MCF 10A (cell line): ENCODE data around the gene CDNF. TPM values are rescaled to one million over a fixed set of nuclear protein-coding genes. Genes with fewer than 3 reads are reported as not detected.

Experiments used
- BruUV-seq: library from RNA; stranded (reverse); fragments of 400-500 nt; replicated peaks from 2 replicates; lab custom pipeline; 2021; lab: Mats Ljungman, UMichigan
- CTCF ChIA-PET: fragments of 300-600 bp; sonication (Branson Sonifier 250); formaldehyde crosslinking; extraction: SDS; loops from one replicate; lab custom pipeline; 2021; ENCODE audit warnings: antibody characterized with exemption, inconsistent platforms; lab: Yijun Ruan, JAX
- POLR2A ChIA-PET: fragments of 300-600, 350-650 bp; sonication (Branson Sonifier 250); formaldehyde crosslinking; extraction: SDS; loops from one replicate; lab custom pipeline; 2020; ENCODE audit warnings: antibody characterized with exemption, inconsistent platforms; lab: Yijun Ruan, JAX
- DNase-seq: peaks from one replicate; pipeline ENCODE4 v3.0.0-alpha.2; 2018; ENCODE audit not compliant: unreplicated experiment
- H3K27ac Mint-ChIP-seq: one replicate; pipeline ENCODE4 v1.8.0; 2022; ENCODE audit warnings: mild to moderate bottlenecking, low read depth, mixed read lengths; ENCODE audit not compliant: unreplicated experiment
- H3K27me3 Mint-ChIP-seq: one replicate; pipeline ENCODE4 v1.8.0; 2022; ENCODE audit warnings: mixed read lengths; ENCODE audit not compliant: insufficient read depth, unreplicated experiment
- H3K36me3 Mint-ChIP-seq: one replicate; pipeline ENCODE4 v1.8.0; 2022; ENCODE audit warnings: mild to moderate bottlenecking, moderate library complexity, mixed read lengths; ENCODE audit not compliant: insufficient read depth, unreplicated experiment
- H3K4me1 Mint-ChIP-seq: one replicate; pipeline ENCODE4 v1.8.0; 2022; ENCODE audit warnings: mixed read lengths; ENCODE audit not compliant: insufficient read depth, unreplicated experiment
- H3K4me3 Mint-ChIP-seq: one replicate; pipeline ENCODE4 v1.8.0; 2022; ENCODE audit warnings: mild to moderate bottlenecking, moderate library complexity, mixed read lengths; ENCODE audit not compliant: unreplicated experiment
- H3K9me3 Mint-ChIP-seq: one replicate; pipeline ENCODE4 v1.8.0; 2022; ENCODE audit warnings: mixed read lengths; ENCODE audit not compliant: unreplicated experiment
- intact Hi-C: fragments of 100-400 bp; cut with micrococcal nuclease; formaldehyde crosslinking; loops from 2 replicates; pipeline ENCODE4 v1.14.1; 2022
- total RNA-seq: library from RNA; stranded (reverse); gene quantifications from 2 replicates; pipeline ENCODE4 v1.2.3, GENCODE V29; 2022
- TF ChIP-seq, protein P1 (sequence below): fragments of 200-600 bp; IDR thresholded peaks from one replicate; pipeline ENCODE4 v1.8.0; 2022; ENCODE audit warnings: antibody characterized with exemption, mild to moderate bottlenecking; ENCODE audit not compliant: unreplicated experiment

The CDNF gene
- total RNA-seq, 1 experiment from 2014 or later, result 2.9 TPM

GRCh38 chr10:14840178-14840577 lies 2.3 kb upstream of the CDNF start:
- CTCF ChIA-PET, result no interaction called here
- Mint-ChIP-seq H3K27me3 (no peaks in the 10 kb centered on the region), H3K9me3 (no peaks in the 10 kb centered on the region), H3K4me1 (no peaks in the 10 kb centered on the region), H3K4me3 (peak overlapping the region; percentile 76), H3K27ac (no peak overlapping the region), H3K36me3 (peaks cover 39% of the 10 kb centered on the region)
- DNase-seq, result no peak
- TF ChIP-seq, protein P1, sequence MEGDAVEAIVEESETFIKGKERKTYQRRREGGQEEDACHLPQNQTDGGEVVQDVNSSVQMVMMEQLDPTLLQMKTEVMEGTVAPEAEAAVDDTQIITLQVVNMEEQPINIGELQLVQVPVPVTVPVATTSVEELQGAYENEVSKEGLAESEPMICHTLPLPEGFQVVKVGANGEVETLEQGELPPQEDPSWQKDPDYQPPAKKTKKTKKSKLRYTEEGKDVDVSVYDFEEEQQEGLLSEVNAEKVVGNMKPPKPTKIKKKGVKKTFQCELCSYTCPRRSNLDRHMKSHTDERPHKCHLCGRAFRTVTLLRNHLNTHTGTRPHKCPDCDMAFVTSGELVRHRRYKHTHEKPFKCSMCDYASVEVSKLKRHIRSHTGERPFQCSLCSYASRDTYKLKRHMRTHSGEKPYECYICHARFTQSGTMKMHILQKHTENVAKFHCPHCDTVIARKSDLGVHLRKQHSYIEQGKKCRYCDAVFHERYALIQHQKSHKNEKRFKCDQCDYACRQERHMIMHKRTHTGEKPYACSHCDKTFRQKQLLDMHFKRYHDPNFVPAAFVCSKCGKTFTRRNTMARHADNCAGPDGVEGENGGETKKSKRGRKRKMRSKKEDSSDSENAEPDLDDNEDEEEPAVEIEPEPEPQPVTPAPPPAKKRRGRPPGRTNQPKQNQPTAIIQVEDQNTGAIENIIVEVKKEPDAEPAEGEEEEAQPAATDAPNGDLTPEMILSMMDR, result no peak
- intact Hi-C loops, result no loop called here
- BruUV-seq, result TSS peak; percentile 16
- POLR2A ChIA-PET, result no interaction called here

DNA sequence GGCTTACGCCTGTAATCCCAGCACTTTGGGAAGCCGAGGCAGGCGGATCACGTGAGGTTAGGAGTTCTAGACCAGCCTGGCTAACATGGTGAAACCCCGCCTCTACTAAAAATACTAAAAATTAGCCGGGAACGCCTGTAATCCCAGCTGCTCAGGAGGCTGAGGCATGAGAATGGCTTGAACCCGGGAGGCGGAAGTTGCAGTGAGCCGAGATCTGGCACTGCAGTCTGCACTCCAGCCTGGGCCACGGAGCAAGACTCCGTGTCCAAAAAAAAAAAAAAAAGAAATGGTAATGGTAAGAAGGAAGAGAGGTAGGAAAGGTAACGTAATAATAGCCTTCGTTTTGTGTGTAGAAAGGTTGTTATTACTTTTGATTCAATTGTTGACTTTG lies 1.5 kb upstream of the CDNF start:
- POLR2A ChIA-PET, result interaction anchor here (2.2 to 4.3 kb wide), 6 partner anchors 8 to 237 kb away, joined by 8 to 90 read pairs (median 14); partner anchors contain the start of genes DCLRE1C, MEIG1 and SUV39H2
- Mint-ChIP-seq H3K27me3 (no peaks in the 10 kb centered on the region), H3K36me3 (peaks cover 30% of the 10 kb centered on the region), H3K27ac (peak overlapping the region; percentile 91), H3K4me3 (peak overlapping the region; percentile 76), H3K4me1 (no peaks in the 10 kb centered on the region), H3K9me3 (no peaks in the 10 kb centered on the region)
- CTCF ChIA-PET, result no interaction called here
- DNase-seq, result no peak
- intact Hi-C loops, result loop anchor here (2.0 to 10.0 kb wide), 5 partner anchors 113 to 536 kb away; partner anchors contain the start of genes DCLRE1C, FAM171A1 and RPP38
- BruUV-seq, result no TSS peak
- TF ChIP-seq, protein P1, result no peak

DNA sequence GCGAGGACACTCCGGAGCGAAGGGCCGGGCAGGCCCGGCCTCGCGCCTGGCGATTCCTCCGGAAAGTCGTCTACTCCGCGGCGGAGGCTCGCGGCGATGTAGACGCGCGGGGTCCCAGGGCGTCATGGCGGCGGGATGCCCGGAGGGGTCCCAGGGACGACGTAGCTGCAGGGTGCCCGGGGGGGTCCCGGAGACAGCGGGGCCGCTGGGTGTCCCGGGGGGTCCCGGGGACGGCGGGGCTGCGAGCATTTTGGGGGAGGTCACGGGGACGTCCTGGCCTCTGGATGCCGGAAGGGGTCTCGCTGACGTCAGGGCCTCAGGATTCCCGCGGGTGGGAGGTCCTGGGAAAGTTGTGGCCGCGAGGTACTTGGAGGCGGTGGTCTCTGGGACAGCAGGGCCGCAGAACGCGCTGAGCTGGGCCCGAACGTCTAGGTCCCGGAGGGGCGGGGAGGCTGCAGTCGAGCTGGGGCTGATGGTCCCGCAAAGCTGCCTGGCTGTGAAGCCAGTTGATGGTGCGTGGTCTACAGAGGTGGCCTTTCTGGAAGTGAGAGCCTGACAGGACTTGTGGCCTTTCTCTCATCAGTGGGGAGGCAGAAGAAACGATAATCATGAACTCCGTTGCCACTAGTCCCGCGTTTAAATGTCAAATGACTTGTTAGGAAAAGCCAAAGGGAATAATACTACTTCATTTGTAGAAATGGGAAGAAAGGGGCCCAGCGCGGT lies 906 bp upstream of the CDNF start:
- no TSS peak for BruUV-seq
- TF ChIP-seq, protein P1, result no peak
- peak overlapping the region; percentile 76 for H3K4me3 Mint-ChIP-seq
- ChIA-PET POLR2A (interaction anchor here (0.7 to 4.3 kb wide), 22 partner anchors 9 to 301 kb away, joined by 3 to 90 read pairs (median 5); partner anchors contain the start of genes DCLRE1C, MEIG1 and SUV39H2), CTCF (interaction anchor here (0.8 to 3.6 kb wide), 6 partner anchors 9 to 341 kb away, joined by 3 to 30 read pairs (median 4); no protein-coding TSS in a partner anchor)
- peak; percentile 8 for DNase-seq
- H3K9me3 Mint-ChIP-seq, result no peaks in the 10 kb centered on the region
- no peaks in the 10 kb centered on the region for H3K4me1 Mint-ChIP-seq
- intact Hi-C loops, result loop anchor here (1.0 to 10.0 kb wide), 6 partner anchors 40 to 536 kb away; partner anchors contain the start of genes DCLRE1C, FAM171A1, RPP38 and SUV39H2
- peak overlapping the region; percentile 91 for H3K27ac Mint-ChIP-seq
- peaks cover 28% of the 10 kb centered on the region for H3K36me3 Mint-ChIP-seq
- H3K27me3 Mint-ChIP-seq, result no peaks in the 10 kb centered on the region
